ENCODE results near the gene MRPL17. TPM values are rescaled to one million over a fixed set of nuclear protein-coding genes. Genes with fewer than 3 reads are reported as not detected.

Gene MRPL17
- total and polyA plus RNA-seq, 10 of the 15 experiments (the other 5 are each of a cell fraction or from before 2014, with no cell fraction given) = 60.3 to 171 (median 94.8) TPM

DNA sequence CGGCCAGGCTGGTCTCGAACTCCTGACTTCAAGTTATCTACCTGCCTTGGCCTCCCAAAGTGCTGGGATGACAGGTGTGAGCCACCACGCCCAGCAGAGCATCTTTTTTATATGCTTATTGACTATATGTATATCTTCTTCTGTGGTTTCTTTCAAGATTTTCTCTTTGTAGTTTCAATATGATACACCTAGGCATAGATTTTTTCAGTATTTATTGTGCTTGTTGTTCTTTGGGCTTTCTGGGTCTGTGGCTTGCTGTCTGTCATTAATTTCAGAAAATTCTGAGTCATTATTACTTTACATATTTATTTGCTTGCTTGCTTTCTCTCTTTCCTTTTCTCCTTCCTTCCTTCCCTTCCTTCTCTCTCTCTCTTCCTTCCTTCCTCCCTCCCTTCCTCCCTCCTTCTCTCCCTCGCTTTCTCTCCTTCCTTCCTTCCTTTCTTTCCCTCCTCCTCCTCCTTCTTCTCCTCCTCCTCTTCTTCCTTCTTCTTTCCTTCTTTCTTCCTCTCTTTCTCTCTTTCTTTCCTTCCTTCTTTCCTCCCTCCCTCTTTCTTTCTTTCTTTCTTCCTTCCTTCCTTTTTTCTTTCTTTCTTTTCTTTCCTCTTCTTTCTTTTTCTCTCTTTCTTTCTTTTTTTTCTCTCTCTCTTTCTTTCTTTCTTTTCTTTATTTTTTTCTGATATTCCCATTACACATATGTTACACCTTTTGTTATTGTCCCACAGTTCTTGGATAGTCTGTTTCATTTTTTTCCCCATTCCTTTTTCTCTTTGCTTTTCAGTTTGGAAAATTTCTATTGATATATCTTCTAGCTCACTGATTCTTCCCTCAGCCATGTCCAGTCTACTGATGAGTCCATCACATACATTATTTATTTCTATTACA is 16.6 kb downstream of the MRPL17 start:
- FAIRE-seq = no peak
- no peak overlapping the region for H3K4me3 ChIP-seq
- H4K20me1 ChIP-seq (ENCODE audit: control insufficient read depth, insufficient read depth) = no peaks in the 10 kb centered on the region
- ATAC-seq = peak; percentile 49
- WGBS (ENCODE audit: insufficient coverage, insufficient replicate concordance, low lambda C conversion rate, missing lambda C conversion rate) = 25% methylated on average over 4 of the region's 4 CpGs
- ChIA-PET SMC1A (ENCODE audit: uncharacterized antibody, unreplicated experiment) (interaction anchor here (0.7 to 3.1 kb wide), 8 partner anchors 7 to 135 kb away, joined by 3 to 32 read pairs (median 9); partner anchors contain the start of gene MRPL17), POLR2A (interaction anchor here (0.9 to 2.6 kb wide), 2 partner anchors 54 to 62 kb away, joined by 3 to 7 read pairs; partner anchors contain the start of gene TAF10), CTCF (interaction anchor here (0.6 to 3.6 kb wide), 8 partner anchors 11 to 135 kb away, joined by 3 to 40 read pairs (median 8); partner anchors contain the start of gene MRPL17), RAD21 (ENCODE audit: unreplicated experiment) (interaction anchor here (0.6 to 2.9 kb wide), 6 partner anchors 14 to 226 kb away, joined by 3 to 17 read pairs (median 4); partner anchors contain the start of genes ILK and MRPL17)
- H3K36me3 ChIP-seq (ENCODE audit: control insufficient read depth in 2 of 2, insufficient read depth in 2 of 2, low read length in 1 of 2) = no peaks in the 10 kb centered on the region
- H2AFZ ChIP-seq (ENCODE audit: control insufficient read depth, low read depth, low read length) = no peak overlapping the region
- no TSS peak for BruUV-seq (replicated peaks)
- H3K9me3 ChIP-seq (replicated peaks; ENCODE audit: control insufficient read depth, insufficient read depth, low read length) = no peaks in the 10 kb centered on the region
- intact Hi-C loops (cut with micrococcal nuclease; ENCODE audit: unreplicated experiment) = loop anchor here (2.0 to 5.0 kb wide), 2 partner anchors 54 to 134 kb away; partner anchors contain the start of gene TAF10
- H3K79me2 ChIP-seq (ENCODE audit: control insufficient read depth, insufficient read depth, low read length) = no peaks in the 10 kb centered on the region
- H3K27ac ChIP-seq (ENCODE audit: control insufficient read depth, insufficient read depth) = no peak overlapping the region
- no peak for TF ChIP-seq ZBTB33 (IDR thresholded peaks at IDR 0.05)
- TF ChIP-seq MTA2 (IDR thresholded peaks at IDR 0.05; ENCODE audit: low read depth) = 0 out of 2 replicates have a peak, but pooled peaks have one; percentile 15
- no peak for TF ChIP-seq PML (IDR thresholded peaks at IDR 0.05; ENCODE audit: low read length)
- TF ChIP-seq NBN (IDR thresholded peaks at IDR 0.05) = no peak
- TF ChIP-seq PKNOX1 (IDR thresholded peaks at IDR 0.05) = peak; percentile 62
- no peak for TF ChIP-seq HDAC6 (IDR thresholded peaks at IDR 0.05; ENCODE audit: unreplicated experiment)
- TF ChIP-seq JUNB (IDR thresholded peaks at IDR 0.05) = 0 out of 2 replicates have a peak, but pooled peaks have one; percentile 15
- no peak for TF ChIP-seq RBBP5 (conservative IDR thresholded peaks at IDR 0.05)
- H3K9ac ChIP-seq (ENCODE audit: control insufficient read depth, insufficient read depth, low read length) = no peak overlapping the region
- no peaks in the 10 kb centered on the region for H3K4me1 ChIP-seq (ENCODE audit: control insufficient read depth, insufficient read depth, low read length)
- no peaks in the 10 kb centered on the region for H3K27me3 ChIP-seq (replicated peaks in 1 of 2; ENCODE audit: control insufficient read depth in 2 of 2, insufficient read depth in 2 of 2, low read length in 1 of 2)
- H3K4me2 ChIP-seq (ENCODE audit: control insufficient read depth, insufficient read depth) = no peak overlapping the region
- in situ Hi-C loops (cut with MboI) = no loop called here
- DNase-seq (ENCODE audit: low read depth, low spot score) = no peak

All from GM12878 (cell line).